ENCODE measurements around the gene PVALB. TPM values are rescaled to one million over a fixed set of nuclear protein-coding genes. Genes with fewer than 3 reads are reported as not detected.

PVALB gene
- total RNA-seq, 1 donor from 2014 or later = not detected

DNA sequence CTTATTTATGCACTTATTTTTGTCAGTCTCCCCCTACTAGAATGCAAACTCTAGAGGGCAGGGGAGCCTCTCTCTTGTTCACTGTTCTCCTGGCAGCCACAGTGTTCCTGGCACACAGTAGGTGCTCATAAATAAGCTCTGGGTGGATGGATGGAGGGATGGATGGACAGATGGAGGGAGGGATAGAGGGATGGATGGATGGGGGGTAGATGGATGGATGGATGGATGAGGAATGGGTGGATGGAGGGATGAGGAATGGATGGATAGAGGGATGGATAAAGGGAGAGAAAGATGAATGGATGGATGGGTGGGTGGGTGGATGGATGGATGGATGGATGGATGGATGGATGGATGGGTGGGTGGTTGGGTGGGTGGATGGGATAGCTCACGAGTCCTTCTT, 13.5 kb downstream of the PVALB start:
- H3K4me1 Mint-ChIP-seq (ENCODE audit: low read depth) = no peaks in the 10 kb centered on the region

DNA sequence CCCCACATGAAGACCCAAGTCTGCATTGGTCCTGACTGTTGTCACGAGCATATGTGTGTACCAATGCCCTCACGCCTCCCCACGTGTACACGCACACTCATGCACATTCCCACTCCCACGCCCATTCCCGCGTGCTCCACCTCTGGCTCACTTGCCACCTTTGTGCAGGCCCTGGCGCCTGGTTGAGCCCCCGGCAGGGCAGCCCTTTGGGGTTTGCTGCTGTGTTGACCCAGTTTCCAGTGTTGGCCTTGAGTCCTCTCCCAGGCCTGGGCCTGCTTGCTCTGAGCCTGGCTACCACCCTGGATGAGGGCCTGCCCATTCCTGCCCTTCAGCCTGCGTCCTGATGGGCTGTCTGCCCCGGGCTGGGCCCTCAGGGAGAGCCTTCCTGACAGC, 18.2 kb downstream of the PVALB start:
- Mint-ChIP-seq H3K4me1 (ENCODE audit: low read depth) (no peaks in the 10 kb centered on the region), H3K4me3 (ENCODE audit: unreplicated experiment) (no peak overlapping the region), H3K9me3 (ENCODE audit: low read depth) (no peaks in the 10 kb centered on the region), H3K36me3 (ENCODE audit: low read depth) (no peaks in the 10 kb centered on the region), H3K27ac (ENCODE audit: unreplicated experiment) (no peak overlapping the region), H3K27me3 (ENCODE audit: low read depth) (peaks cover 48% of the 10 kb centered on the region)
- TF ChIP-seq, protein P1, sequence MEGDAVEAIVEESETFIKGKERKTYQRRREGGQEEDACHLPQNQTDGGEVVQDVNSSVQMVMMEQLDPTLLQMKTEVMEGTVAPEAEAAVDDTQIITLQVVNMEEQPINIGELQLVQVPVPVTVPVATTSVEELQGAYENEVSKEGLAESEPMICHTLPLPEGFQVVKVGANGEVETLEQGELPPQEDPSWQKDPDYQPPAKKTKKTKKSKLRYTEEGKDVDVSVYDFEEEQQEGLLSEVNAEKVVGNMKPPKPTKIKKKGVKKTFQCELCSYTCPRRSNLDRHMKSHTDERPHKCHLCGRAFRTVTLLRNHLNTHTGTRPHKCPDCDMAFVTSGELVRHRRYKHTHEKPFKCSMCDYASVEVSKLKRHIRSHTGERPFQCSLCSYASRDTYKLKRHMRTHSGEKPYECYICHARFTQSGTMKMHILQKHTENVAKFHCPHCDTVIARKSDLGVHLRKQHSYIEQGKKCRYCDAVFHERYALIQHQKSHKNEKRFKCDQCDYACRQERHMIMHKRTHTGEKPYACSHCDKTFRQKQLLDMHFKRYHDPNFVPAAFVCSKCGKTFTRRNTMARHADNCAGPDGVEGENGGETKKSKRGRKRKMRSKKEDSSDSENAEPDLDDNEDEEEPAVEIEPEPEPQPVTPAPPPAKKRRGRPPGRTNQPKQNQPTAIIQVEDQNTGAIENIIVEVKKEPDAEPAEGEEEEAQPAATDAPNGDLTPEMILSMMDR (IDR thresholded peaks at IDR 0.05) = no peak
- no peak for DNase-seq (ENCODE audit: low spot score)

More for the DNA sequence above, 13.5 kb downstream of the PVALB start:
- Mint-ChIP-seq H3K27ac (ENCODE audit: unreplicated experiment) (no peak overlapping the region), H3K4me3 (ENCODE audit: unreplicated experiment) (no peak overlapping the region), H3K9me3 (ENCODE audit: low read depth) (no peaks in the 10 kb centered on the region), H3K36me3 (ENCODE audit: low read depth) (no peaks in the 10 kb centered on the region), H3K27me3 (ENCODE audit: low read depth) (peaks cover 57% of the 10 kb centered on the region)
- DNase-seq (ENCODE audit: low spot score) = no peak
- TF ChIP-seq, protein P1 (IDR thresholded peaks at IDR 0.05) = no peak

DNA sequence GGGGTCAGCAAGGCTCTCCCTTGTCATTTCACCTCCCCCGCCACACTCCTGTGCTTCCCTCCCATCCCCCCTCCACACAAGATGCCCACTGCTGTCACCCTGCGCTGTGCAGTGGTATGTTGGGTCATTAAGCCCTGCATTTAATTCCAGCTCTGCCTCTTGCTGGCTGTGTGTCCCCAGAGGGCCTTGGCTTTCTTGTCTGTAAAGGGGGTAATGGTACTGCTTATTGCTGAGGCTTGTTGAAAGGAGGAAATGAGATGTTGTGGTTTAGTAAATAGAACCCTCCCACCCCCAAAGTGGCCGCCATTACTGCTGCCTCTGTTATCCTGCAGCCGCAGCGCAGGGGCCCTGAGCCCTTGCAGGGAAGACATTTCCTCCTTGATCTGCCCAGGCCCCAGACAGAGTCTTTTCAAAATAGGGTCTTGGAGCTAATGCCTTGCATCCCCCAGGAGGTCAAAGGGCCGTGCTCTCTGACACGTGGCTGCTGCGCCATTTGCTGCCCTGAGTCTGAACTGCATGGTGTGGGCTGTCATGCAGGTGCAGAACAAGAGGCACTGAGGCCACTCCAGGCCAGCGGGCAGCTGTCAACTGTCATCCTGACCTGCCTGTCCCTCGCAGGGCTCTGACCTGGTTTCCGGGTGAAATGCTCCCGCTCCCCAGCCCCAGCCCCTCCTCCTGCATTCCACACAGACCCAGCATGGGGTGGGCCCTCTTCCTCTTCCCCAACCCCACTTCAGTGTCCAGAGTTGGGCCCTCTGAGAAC, 18.7 kb downstream of the PVALB start:
- H3K27me3 Mint-ChIP-seq (ENCODE audit: low read depth) = peaks cover 43% of the 10 kb centered on the region

DNA sequence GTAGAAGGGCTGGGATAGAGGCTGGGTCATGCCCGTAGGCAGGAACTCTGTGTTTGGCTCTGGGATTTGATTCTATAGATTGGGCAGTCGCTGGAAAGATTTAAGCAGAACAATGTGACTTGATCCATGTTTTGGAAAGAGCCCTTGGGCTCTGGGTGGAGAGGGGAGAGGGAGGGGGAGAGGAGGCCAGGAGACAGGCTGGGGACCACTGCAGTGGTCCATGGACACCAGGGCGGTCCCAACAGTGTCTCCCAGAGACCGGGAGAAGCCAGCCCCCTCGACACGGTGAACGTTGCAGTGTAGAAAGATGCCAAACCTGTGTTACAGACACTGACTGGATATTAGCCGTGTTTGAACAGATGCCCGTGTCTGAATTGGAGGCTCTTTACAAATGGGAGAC, 19.5 kb downstream of the PVALB start:
- Mint-ChIP-seq H3K9me3 (ENCODE audit: low read depth) (no peaks in the 10 kb centered on the region), H3K4me1 (ENCODE audit: low read depth) (no peaks in the 10 kb centered on the region), H3K36me3 (ENCODE audit: low read depth) (no peaks in the 10 kb centered on the region), H3K27me3 (ENCODE audit: low read depth) (peaks cover 43% of the 10 kb centered on the region), H3K4me3 (ENCODE audit: unreplicated experiment) (no peak overlapping the region), H3K27ac (ENCODE audit: unreplicated experiment) (no peak overlapping the region)
- no peak for DNase-seq (ENCODE audit: low spot score)
- TF ChIP-seq, protein P1 (IDR thresholded peaks at IDR 0.05) = no peak

More for the DNA sequence above, 18.7 kb downstream of the PVALB start:
- Mint-ChIP-seq H3K36me3 (ENCODE audit: low read depth) (no peaks in the 10 kb centered on the region), H3K9me3 (ENCODE audit: low read depth) (no peaks in the 10 kb centered on the region), H3K4me1 (ENCODE audit: low read depth) (no peaks in the 10 kb centered on the region), H3K4me3 (ENCODE audit: unreplicated experiment) (no peak overlapping the region), H3K27ac (ENCODE audit: unreplicated experiment) (no peak overlapping the region)
- no peak for DNase-seq (ENCODE audit: low spot score)
- TF ChIP-seq, protein P1 (IDR thresholded peaks at IDR 0.05) = no peak

DNA sequence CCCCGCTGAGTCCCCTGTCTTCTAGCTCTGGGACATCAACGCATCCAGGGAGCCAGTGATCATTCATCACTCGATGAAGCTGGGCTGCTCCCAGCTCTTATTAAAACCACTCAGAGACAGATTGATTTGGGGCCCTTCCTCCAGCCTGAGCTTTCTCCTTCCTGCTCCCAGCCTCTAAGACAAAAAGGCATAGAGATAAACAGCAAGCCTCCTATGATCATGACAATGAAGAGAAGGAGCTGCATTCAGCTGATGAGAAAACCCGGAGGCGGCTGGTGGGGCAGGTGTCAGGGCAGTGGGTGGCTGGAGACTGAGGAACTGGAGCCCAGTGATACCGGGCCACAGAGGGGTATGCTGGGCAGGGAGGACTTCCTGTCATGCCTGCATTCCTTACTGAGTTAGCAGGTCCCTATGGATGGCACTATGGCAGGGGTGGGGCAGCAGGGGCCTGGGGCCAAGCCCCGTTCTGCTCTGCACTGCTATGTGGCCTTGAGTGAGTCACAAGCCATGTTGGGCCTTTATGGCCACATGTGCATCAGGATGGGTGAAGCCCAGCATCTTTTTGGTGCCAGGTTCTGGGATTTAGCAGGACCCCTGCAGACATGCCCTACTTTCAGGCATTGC, 20.2 kb downstream of the PVALB start:
- no peaks in the 10 kb centered on the region for H3K9me3 Mint-ChIP-seq (ENCODE audit: low read depth)
- H3K27me3 Mint-ChIP-seq (ENCODE audit: low read depth) = peaks cover 38% of the 10 kb centered on the region
- no peaks in the 10 kb centered on the region for H3K4me1 Mint-ChIP-seq (ENCODE audit: low read depth)
- TF ChIP-seq, protein P1 (IDR thresholded peaks at IDR 0.05) = no peak
- no peaks in the 10 kb centered on the region for H3K36me3 Mint-ChIP-seq (ENCODE audit: low read depth)
- no peak for DNase-seq (ENCODE audit: low spot score)
- H3K27ac Mint-ChIP-seq (ENCODE audit: unreplicated experiment) = no peak overlapping the region
- H3K4me3 Mint-ChIP-seq (ENCODE audit: unreplicated experiment) = no peak overlapping the region

All from chondrocyte (in vitro differentiated cells).